ENCODE data around the gene RHBDD1.

DNA sequence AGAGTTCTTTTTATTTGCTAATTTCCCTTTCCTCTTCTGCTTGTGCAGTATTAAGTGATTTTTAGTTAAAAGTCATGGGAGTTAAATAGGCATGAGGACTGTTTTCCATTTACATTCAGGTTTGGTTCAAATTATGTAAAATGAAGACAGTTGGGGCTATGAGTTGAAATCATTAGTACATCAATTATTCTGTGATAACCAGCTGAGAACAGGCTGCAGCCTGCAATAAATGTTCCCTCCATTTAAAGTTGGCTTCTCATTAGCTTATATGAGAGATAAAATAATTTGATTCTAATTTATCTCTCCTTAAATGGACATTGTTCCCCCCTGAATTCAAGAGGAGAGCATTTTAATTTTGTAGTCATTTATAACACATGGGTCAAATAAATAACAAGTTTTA is 48.3 kb downstream of the RHBDD1 start:
- TF ChIP-seq, protein P1, sequence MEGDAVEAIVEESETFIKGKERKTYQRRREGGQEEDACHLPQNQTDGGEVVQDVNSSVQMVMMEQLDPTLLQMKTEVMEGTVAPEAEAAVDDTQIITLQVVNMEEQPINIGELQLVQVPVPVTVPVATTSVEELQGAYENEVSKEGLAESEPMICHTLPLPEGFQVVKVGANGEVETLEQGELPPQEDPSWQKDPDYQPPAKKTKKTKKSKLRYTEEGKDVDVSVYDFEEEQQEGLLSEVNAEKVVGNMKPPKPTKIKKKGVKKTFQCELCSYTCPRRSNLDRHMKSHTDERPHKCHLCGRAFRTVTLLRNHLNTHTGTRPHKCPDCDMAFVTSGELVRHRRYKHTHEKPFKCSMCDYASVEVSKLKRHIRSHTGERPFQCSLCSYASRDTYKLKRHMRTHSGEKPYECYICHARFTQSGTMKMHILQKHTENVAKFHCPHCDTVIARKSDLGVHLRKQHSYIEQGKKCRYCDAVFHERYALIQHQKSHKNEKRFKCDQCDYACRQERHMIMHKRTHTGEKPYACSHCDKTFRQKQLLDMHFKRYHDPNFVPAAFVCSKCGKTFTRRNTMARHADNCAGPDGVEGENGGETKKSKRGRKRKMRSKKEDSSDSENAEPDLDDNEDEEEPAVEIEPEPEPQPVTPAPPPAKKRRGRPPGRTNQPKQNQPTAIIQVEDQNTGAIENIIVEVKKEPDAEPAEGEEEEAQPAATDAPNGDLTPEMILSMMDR (IDR thresholded peaks at IDR 0.05) = no peak
- no peak for TF ChIP-seq POLR2AphosphoS5 (IDR thresholded peaks at IDR 0.05)
- TF ChIP-seq POLR2A (IDR thresholded peaks at IDR 0.05) = no peak
- TF ChIP-seq EP300 (IDR thresholded peaks at IDR 0.05) = no peak
